Tibial nerve (tissue), 4 donors: ENCODE results near the gene FLACC1. TPM values are rescaled to one million over a fixed set of nuclear protein-coding genes. Genes with fewer than 3 reads are reported as not detected.

Source experiments
- DNase-seq, 2 donors: peaks; one replicate each; pipeline ENCODE4 v3.0.0-alpha.2; 2019; ENCODE audit warnings: low spot score in 2 of 2
- H3K27ac ChIP-seq, 4 donors: fragments of 200-600 bp; sonication (generic) in 3 of 4; one replicate each; pipeline ENCODE4 v1.5.1; 2017 to 2019; ENCODE audit warnings: mild to moderate bottlenecking in 1 of 4
- H3K27me3 ChIP-seq, 2 donors: fragments of 200-600 bp; sonication (generic) in 1 of 2; one replicate each; pipeline versions ENCODE4 v1.5.1 to v1.6.0; 2017 to 2019
- H3K36me3 ChIP-seq, 3 donors: fragments of 200-600 bp; sonication (generic); one replicate each; pipeline ENCODE4 v1.5.1; 2018 to 2019
- H3K4me1 ChIP-seq, 4 donors: fragments of 200-600 bp; sonication (generic) in 3 of 4; one replicate each; pipeline ENCODE4 v1.5.1; 2017 to 2019
- H3K4me3 ChIP-seq, 4 donors: fragments of 200-600 bp; sonication (generic) in 3 of 4; one replicate each; pipeline ENCODE4 v1.5.1; 2017 to 2019; ENCODE audit warnings: mild to moderate bottlenecking in 1 of 4, moderate library complexity in 1 of 4
- H3K9me3 ChIP-seq, 4 donors: fragments of 200-600 bp; sonication (generic) in 3 of 4; one replicate each; pipeline ENCODE4 v1.5.1; 2017 to 2019
- EP300 ChIP-seq, 2 donors: sonication (generic); formaldehyde crosslinking; IDR thresholded peaks; one replicate each; pipeline ENCODE4 v1.6.1; 2017; ENCODE audit warnings: antibody characterized with exemption in 2 of 2, mild to moderate bottlenecking in 1 of 2
- POLR2A ChIP-seq, 2 donors: fragments of 450-650 bp; IDR thresholded peaks; one replicate each; pipeline ENCODE4 v1.6.1; 2017; ENCODE audit warnings: antibody characterized with exemption in 2 of 2, mild to moderate bottlenecking in 2 of 2, moderate library complexity in 2 of 2
- WGBS, 2 donors: methylation state at CpG; one replicate each; pipeline ENCODE4 v1.1.5; 2018; 5-methylcytosine and 5-hydroxymethylcytosine counted together
- total RNA-seq, 4 donors: library from RNA; depleted of rRNA; stranded (reverse); fragments of >200 nt; gene quantifications; one replicate each; pipeline ENCODE4 v1.1.0, GENCODE V29; 2016
- TF ChIP-seq, protein P1 (sequence below), 5 experiments: fragments of 200-600 bp in 3 of 5; fragments of 450-650 bp in 2 of 5; sonication (generic) in 3 of 5; IDR thresholded peaks; one replicate each; pipeline ENCODE4 v1.5.1; 2016 to 2019; ENCODE audit warnings: antibody characterized with exemption in 5 of 5, mild to moderate bottlenecking in 3 of 5, moderate library complexity in 2 of 5

FLACC1 gene
- total RNA-seq, 4 donors from 2014 or later = 0.66 to 2.1 (median 1.1) TPM

DNA sequence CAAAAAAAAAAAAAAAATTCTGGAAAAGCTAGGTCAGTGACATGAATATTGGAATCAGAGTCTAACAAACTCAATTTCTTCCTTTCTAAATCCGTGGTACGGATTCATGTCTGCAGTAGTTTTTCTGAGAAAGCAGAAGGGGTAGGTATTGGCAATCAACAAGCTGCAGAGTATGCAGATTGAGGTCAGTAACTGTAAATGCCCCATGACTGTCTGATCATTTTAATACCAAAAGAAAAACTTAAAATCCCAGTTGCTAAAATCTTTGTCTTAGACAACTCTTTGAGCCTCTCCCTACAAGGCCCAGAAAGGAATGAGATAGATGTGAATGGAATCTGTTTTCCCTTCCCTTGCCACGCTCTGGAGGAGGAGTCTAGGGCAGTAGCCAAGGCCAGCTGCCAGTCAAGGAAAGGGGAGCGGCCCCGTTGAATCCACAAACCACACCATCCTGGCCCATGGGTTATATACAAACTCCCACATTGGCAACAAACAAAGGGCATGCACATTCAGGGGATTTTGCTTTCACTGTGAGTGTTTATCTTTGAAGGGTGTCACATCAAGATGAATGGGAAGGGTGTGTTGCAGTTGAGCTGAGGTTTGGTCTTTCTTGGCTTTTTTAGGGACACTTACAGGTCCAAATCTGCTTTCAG lies 102.9 kb downstream of the FLACC1 start:
- Histone ChIP-seq H3K4me1 (peaks cover 0 to 14% (median 7%) of the 10 kb centered on the region in 4 donors), H3K4me3 (no peak overlapping the region), H3K27me3 (no peaks in the 10 kb centered on the region), H3K27ac (no peak overlapping the region), H3K36me3 (no peaks in the 10 kb centered on the region), H3K9me3 (no peaks in the 10 kb centered on the region)
- 37 to 38% methylated on average over 4 to 5 of the region's 5 CpGs for WGBS, 2 donors
- TF ChIP-seq, protein P1, sequence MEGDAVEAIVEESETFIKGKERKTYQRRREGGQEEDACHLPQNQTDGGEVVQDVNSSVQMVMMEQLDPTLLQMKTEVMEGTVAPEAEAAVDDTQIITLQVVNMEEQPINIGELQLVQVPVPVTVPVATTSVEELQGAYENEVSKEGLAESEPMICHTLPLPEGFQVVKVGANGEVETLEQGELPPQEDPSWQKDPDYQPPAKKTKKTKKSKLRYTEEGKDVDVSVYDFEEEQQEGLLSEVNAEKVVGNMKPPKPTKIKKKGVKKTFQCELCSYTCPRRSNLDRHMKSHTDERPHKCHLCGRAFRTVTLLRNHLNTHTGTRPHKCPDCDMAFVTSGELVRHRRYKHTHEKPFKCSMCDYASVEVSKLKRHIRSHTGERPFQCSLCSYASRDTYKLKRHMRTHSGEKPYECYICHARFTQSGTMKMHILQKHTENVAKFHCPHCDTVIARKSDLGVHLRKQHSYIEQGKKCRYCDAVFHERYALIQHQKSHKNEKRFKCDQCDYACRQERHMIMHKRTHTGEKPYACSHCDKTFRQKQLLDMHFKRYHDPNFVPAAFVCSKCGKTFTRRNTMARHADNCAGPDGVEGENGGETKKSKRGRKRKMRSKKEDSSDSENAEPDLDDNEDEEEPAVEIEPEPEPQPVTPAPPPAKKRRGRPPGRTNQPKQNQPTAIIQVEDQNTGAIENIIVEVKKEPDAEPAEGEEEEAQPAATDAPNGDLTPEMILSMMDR (IDR thresholded peaks at IDR 0.05) = no peak
- TF ChIP-seq POLR2A (IDR thresholded peaks at IDR 0.05) = no peak
- no peak for TF ChIP-seq EP300 (IDR thresholded peaks at IDR 0.05)
- DNase-seq = no peak

DNA sequence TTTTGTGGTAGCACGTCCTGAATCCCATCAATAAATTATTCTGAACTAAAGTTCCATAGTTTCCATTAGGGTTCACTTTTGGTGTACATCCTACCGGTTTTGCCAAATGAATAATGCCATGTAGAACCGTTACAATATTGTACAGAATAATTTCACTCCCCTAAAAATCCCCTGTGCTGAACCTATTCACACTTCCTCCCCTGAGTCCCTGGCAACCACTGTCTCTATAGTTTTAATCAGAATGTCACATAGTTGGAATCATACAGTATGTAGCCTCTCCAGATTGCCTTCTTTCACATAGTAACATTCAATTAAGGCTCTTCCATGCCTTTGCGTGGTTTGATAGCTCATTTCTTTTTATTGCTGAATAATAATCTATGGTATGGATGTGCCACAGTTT lies 106.4 kb downstream of the FLACC1 start:
- Histone ChIP-seq H3K27me3 (no peaks in the 10 kb centered on the region), H3K36me3 (no peaks in the 10 kb centered on the region), H3K4me1 (peaks cover 0 to 5% (median 2%) of the 10 kb centered on the region in 4 donors), H3K4me3 (no peak overlapping the region), H3K9me3 (no peaks in the 10 kb centered on the region), H3K27ac (no peak overlapping the region)
- TF ChIP-seq, protein P1 (IDR thresholded peaks at IDR 0.05) = no peak
- no peak for TF ChIP-seq EP300 (IDR thresholded peaks at IDR 0.05)
- no peak for TF ChIP-seq POLR2A (IDR thresholded peaks at IDR 0.05)
- no peak for DNase-seq
- 91 to 94% methylated on average over 4 of the region's 4 CpGs for WGBS, 2 donors

- Histone ChIP-seq H3K27me3 (no peaks in the 10 kb centered on the region), H3K36me3 (no peaks in the 10 kb centered on the region), H3K4me1 (peaks cover 0 to 5% (median 2%) of the 10 kb centered on the region in 4 donors), H3K4me3 (no peak overlapping the region), H3K9me3 (no peaks in the 10 kb centered on the region), H3K27ac (no peak overlapping the region)
- 82 to 86% methylated on average over 2 of the region's 2 CpGs for WGBS, 2 donors
- no peak for DNase-seq
- TF ChIP-seq EP300 (IDR thresholded peaks at IDR 0.05) (no peak), POLR2A (IDR thresholded peaks at IDR 0.05) (no peak)
- TF ChIP-seq, protein P1 (IDR thresholded peaks at IDR 0.05) = no peak
Observed at GRCh38 chr2:201249889-201250288, 107.3 kb downstream of the FLACC1 start.

GRCh38 chr2:201248288-201248844 lies 108.8 kb downstream of the FLACC1 start:
- 91 to 95% methylated on average over 6 of the region's 6 CpGs for WGBS, 2 donors
- no peaks in the 10 kb centered on the region for H3K9me3 ChIP-seq
- TF ChIP-seq POLR2A (IDR thresholded peaks at IDR 0.05) = no peak
- TF ChIP-seq, protein P1 (IDR thresholded peaks at IDR 0.05) = no peak
- TF ChIP-seq EP300 (IDR thresholded peaks at IDR 0.05) = no peak
- H3K27me3 ChIP-seq = no peaks in the 10 kb centered on the region
- no peak overlapping the region for H3K27ac ChIP-seq
- H3K4me1 ChIP-seq = peaks cover 0 to 1% (median 0%) of the 10 kb centered on the region in 4 donors
- DNase-seq = no peak
- H3K4me3 ChIP-seq = no peak overlapping the region
- no peaks in the 10 kb centered on the region for H3K36me3 ChIP-seq

DNA sequence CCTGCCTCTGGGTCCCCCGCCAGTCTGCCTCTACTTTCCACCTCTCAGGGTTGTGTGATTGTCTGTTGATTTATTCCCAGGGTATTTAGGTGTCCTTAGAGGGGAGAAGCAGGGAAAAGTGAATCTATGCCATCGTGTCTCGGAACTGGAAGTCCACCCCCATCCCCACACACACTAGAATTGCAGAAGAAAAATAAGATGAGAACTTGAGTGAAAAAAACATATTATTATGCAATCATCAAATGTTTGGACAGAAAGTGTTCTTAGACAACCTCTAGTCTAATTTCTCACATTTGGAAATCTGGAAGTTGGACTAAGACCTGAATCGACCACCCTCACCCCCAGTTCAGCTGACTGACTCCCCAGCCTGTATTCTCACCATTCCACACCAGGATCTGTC lies 110.9 kb downstream of the FLACC1 start:
- H3K4me3 ChIP-seq = no peak overlapping the region
- peak in 1 of 2 donors; percentile 24 for TF ChIP-seq EP300 (IDR thresholded peaks at IDR 0.05)
- TF ChIP-seq POLR2A (IDR thresholded peaks at IDR 0.05) = no peak
- H3K4me1 ChIP-seq = no peaks in the 10 kb centered on the region
- 54 to 65% methylated on average over 4 of the region's 4 CpGs for WGBS, 2 donors
- H3K27me3 ChIP-seq = no peaks in the 10 kb centered on the region
- no peak overlapping the region for H3K27ac ChIP-seq
- no peaks in the 10 kb centered on the region for H3K9me3 ChIP-seq
- DNase-seq = no peak
- no peaks in the 10 kb centered on the region for H3K36me3 ChIP-seq
